HepG2 (cell line): Measurements from ENCODE around the gene SEC14L5. TPM values are rescaled to one million over a fixed set of nuclear protein-coding genes. Genes with fewer than 3 reads are reported as not detected.

Experiments
- AHR ChIP-seq: IDR thresholded peaks from 2 replicates; pipeline ENCODE4 v1.6.1; 2018; ENCODE audit warnings: missing genetic modification reagents, missing compliant biosample characterization
- BCL6 ChIP-seq: IDR thresholded peaks from 2 replicates; pipeline ENCODE4 v1.6.1; 2016; ENCODE audit warnings: missing genetic modification reagents, missing compliant biosample characterization
- CHD2 ChIP-seq: IDR thresholded peaks from 2 replicates; pipeline ENCODE4 v1.6.1; 2011; ENCODE audit warnings: low read depth, low read length, improper control_type of control experiment
- FOXP4 ChIP-seq: sonication (generic); formaldehyde crosslinking; IDR thresholded peaks from 2 replicates; pipeline ENCODE4 v1.4.0; 2020; ENCODE audit warnings: missing genetic modification reagents
- HBP1 ChIP-seq: IDR thresholded peaks from 2 replicates; pipeline ENCODE4 v1.6.1; 2016; ENCODE audit warnings: low read depth, control low read depth
- HOXA3 ChIP-seq: sonication (generic); formaldehyde crosslinking; IDR thresholded peaks from 2 replicates; pipeline ENCODE4 v1.5.0; 2020; ENCODE audit warnings: missing genetic modification reagents
- IRX3 ChIP-seq: sonication (generic); formaldehyde crosslinking; IDR thresholded peaks from 2 replicates; pipeline ENCODE4 v1.8.1; 2023; ENCODE audit warnings: mild to moderate bottlenecking, low read depth, missing genetic modification reagents, borderline replicate concordance
- NCOR1 ChIP-seq: fragments of 200-600 bp; sonication (generic); IDR thresholded peaks from 2 replicates; pipeline ENCODE4 v1.7.0; 2017; ENCODE audit warnings: antibody characterized with exemption, low read length, borderline replicate concordance
- TP53 ChIP-seq: sonication (generic); formaldehyde crosslinking; conservative IDR thresholded peaks from 2 replicates; pipeline ENCODE4 v1.4.0; 2020; ENCODE audit warnings: missing genetic modification reagents
- ZBTB40 ChIP-seq, 2 experiments: fragments of 450-650 bp in 1 of 2; sonication (generic) in 1 of 2; formaldehyde crosslinking in 1 of 2; IDR thresholded peaks; 2 replicates each; pipeline versions ENCODE4 v1.6.1 to v1.8.0; 2016 to 2022; ENCODE audit warnings: antibody characterized with exemption in 1 of 2, mild to moderate bottlenecking in 1 of 2, missing genetic modification reagents in 1 of 2
- ZMAT5 ChIP-seq: sonication (generic); formaldehyde crosslinking; IDR thresholded peaks from 2 replicates; pipeline ENCODE4 v1.5.0; 2020; ENCODE audit warnings: mild to moderate bottlenecking, low read depth, missing genetic modification reagents, borderline replicate concordance
- ZNF234 ChIP-seq: sonication (generic); formaldehyde crosslinking; conservative IDR thresholded peaks from 2 replicates; pipeline ENCODE4 v1.5.1; 2020; ENCODE audit warnings: mild to moderate bottlenecking, missing genetic modification reagents
- ZNF44 ChIP-seq: sonication (generic); formaldehyde crosslinking; IDR thresholded peaks from 2 replicates; pipeline ENCODE4 v1.5.1; 2020; ENCODE audit warnings: mild to moderate bottlenecking, missing genetic modification reagents
- ZNF883 ChIP-seq: sonication (generic); formaldehyde crosslinking; IDR thresholded peaks from 2 replicates; pipeline ENCODE4 v1.5.1; 2020; ENCODE audit warnings: mild to moderate bottlenecking, missing genetic modification reagents; ENCODE audit errors: not compliant biosample characterization
- polyA plus RNA-seq, 8 experiments: library from polyadenylated mRNA; depleted of rRNA in 3 of 8; stranded (reverse) in 7 of 8; unstranded in 1 of 8; fragments of >200 nt; fragmentation: Illumina TruSeq in 4 of 8; extraction: Trizol in 4 of 8; gene quantifications; 2 replicates each; pipeline versions ENCODE4 v1.2.1 to v1.2.3, GENCODE V29; 2011 to 2016; ENCODE audit warnings: low read depth in 4 of 8, missing spikeins in 1 of 8, mixed read lengths in 1 of 8; ENCODE audit not compliant: insufficient read depth in 1 of 8
- total RNA-seq, 5 experiments: library from RNA; depleted of rRNA; stranded (reverse); fragments of >200 nt; fragmentation: Illumina TruSeq; extraction: Trizol; gene quantifications; 2 replicates each; pipeline ENCODE4 v1.2.3, GENCODE V29; 2016; ENCODE audit warnings: low read depth in 1 of 5

SEC14L5 gene
- total and polyA plus RNA-seq, 2 of the 13 experiments (the other 11 are each of a cell fraction or from before 2014, with no cell fraction given): 0.40 to 0.42 TPM

GRCh38 chr16:4944333-4945281 lies 13.5 kb upstream of the SEC14L5 start (continued):
- TF ChIP-seq ZBTB40 (IDR thresholded peaks at IDR 0.05): no peak
- TF ChIP-seq ZBTB40 (CRISPR knock-in tag; IDR thresholded peaks at IDR 0.05): no peak
- no peak for TF ChIP-seq IRX3 (CRISPR knock-in tag)
- no peak for TF ChIP-seq CHD2
- peak; percentile 85 for TF ChIP-seq FOXP4 (CRISPR knock-in tag)
- peak; percentile 82 for TF ChIP-seq HOXA3 (CRISPR knock-in tag)
- peak; percentile 80 for TF ChIP-seq ZNF883
- no peak for TF ChIP-seq ZNF234 (CRISPR knock-in tag)
- TF ChIP-seq BCL6: peak; percentile 77
- peak; percentile 16 for TF ChIP-seq TP53
- no peak for TF ChIP-seq ZNF44 (CRISPR knock-in tag)
- 0 out of 2 replicates have a peak, but pooled peaks have one; percentile 76 for TF ChIP-seq AHR (CRISPR knock-in tag)
- peak; percentile 18; the same call in 1 of the 2 replicates for TF ChIP-seq NCOR1
- TF ChIP-seq HBP1: no peak; the same call in 1 of the 2 replicates
- TF ChIP-seq ZMAT5 (CRISPR knock-in tag): no peak
